Measurements from ENCODE around the gene BBIP1.

Gene BBIP1

GRCh38 chr10:110881905-110882304 is 37.1 kb downstream of the BBIP1 start:
- DNase-seq: no peak

GRCh38 chr10:110881247-110881646 is 37.7 kb downstream of the BBIP1 start:
- DNase-seq: no peak

- DNase-seq: no peak
Observed at GRCh38 chr10:110880012-110880411, 39.0 kb downstream of the BBIP1 start.

GRCh38 chr10:110876788-110877187 is 42.2 kb downstream of the BBIP1 start:
- DNase-seq: no peak

- DNase-seq: no peak
Observed at GRCh38 chr10:110876000-110876399, 43.0 kb downstream of the BBIP1 start.

GRCh38 chr10:110873951-110874350 is 45.0 kb downstream of the BBIP1 start:
- no peak for DNase-seq

- no peak for DNase-seq
Observed at GRCh38 chr10:110872984-110873923, 45.7 kb downstream of the BBIP1 start.

- peak; percentile 73 to 87 (median 85) for DNase-seq
Observed at GRCh38 chr10:110872145-110872983, 46.6 kb downstream of the BBIP1 start.

GRCh38 chr10:110871298-110872084 is 47.5 kb downstream of the BBIP1 start, which contains the start of gene PDCD4:
PDCD4 (plus strand) TSS chr10:110871928; CDS start chr10:110876028, 4,100 bp downstream.
- peak; percentile 91 to 96 (median 93) for DNase-seq

- DNase-seq: no peak
Observed at GRCh38 chr10:110870823-110871297, 48.1 kb downstream of the BBIP1 start.

GRCh38 chr10:110868981-110869380 is 50.0 kb downstream of the BBIP1 start:
- peak; percentile 28 to 64 (median 50) for DNase-seq

GRCh38 chr10:110867807-110868465 is 51.0 kb downstream of the BBIP1 start:
- peak in 1 of 5 donors; percentile 12 for DNase-seq

GRCh38 chr10:110867011-110867806 is 51.8 kb downstream of the BBIP1 start:
- peak in 1 of 5 donors; percentile 32 for DNase-seq

GRCh38 chr10:110865809-110866482 is 53.0 kb downstream of the BBIP1 start:
- DNase-seq: no peak

GRCh38 chr10:110865186-110865808 is 53.7 kb downstream of the BBIP1 start:
- no peak for DNase-seq

- DNase-seq: peak in 4 of 5 donors; percentile 42 to 93 (median 50)
Observed at GRCh38 chr10:110864662-110865140, 54.3 kb downstream of the BBIP1 start.

- peak in 1 of 5 donors; percentile 9 for DNase-seq
Observed at GRCh38 chr10:110863956-110864355, 55.0 kb downstream of the BBIP1 start.

- DNase-seq: no peak
Observed at GRCh38 chr10:110863361-110863760, 55.6 kb downstream of the BBIP1 start.

- no peak for DNase-seq
Observed at GRCh38 chr10:110862961-110863360, 56.0 kb downstream of the BBIP1 start.
